GM21825 (cell line): Measurements from ENCODE around the gene TPM4.

Source experiments
- ATAC-seq: cut with Tn5 transposase; IDR thresholded peaks from one replicate; pipeline ENCODE4 v1.9.1; 2021; ENCODE audit warnings: mild to moderate bottlenecking, moderate library complexity; ENCODE audit not compliant: unreplicated experiment

TPM4 gene

DNA sequence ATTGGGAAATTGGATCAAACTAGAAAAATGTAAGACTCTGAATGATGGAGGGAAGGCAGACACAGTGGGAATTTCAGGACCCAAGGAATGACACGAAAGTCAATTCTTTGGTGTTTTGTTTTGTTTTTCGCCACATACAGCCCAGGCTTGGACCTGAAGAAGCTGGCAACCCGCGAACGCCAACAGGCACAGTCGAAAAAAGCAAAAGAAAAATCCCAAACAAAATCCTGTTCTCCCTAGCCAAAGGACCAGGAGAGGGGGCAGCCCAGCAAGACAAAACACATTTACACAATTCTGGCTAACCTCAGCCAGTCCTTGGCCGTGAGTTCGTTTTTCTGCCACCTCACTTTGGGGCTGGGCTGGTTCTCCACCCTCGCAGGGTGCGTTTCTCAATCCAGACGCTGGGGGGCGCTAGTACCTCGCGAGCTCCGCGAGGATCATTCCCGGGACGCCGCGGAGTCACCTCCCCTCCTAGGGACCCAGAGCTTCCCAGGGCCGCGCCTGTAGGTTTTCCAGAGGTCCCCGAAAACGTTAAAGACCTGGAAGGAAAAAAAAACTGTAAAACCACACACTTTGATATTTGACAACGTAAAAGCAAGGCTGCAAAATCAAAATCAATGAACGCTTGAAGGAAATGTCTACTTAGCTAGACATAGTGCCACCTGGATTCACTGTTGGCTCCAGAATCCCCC, 34.9 kb upstream of the TPM4 start:
- ATAC-seq, result no peak

- ATAC-seq, result no peak
These were observed 34.3 kb upstream of the TPM4 start for GRCh38 chr19:16041991-16042386.

DNA sequence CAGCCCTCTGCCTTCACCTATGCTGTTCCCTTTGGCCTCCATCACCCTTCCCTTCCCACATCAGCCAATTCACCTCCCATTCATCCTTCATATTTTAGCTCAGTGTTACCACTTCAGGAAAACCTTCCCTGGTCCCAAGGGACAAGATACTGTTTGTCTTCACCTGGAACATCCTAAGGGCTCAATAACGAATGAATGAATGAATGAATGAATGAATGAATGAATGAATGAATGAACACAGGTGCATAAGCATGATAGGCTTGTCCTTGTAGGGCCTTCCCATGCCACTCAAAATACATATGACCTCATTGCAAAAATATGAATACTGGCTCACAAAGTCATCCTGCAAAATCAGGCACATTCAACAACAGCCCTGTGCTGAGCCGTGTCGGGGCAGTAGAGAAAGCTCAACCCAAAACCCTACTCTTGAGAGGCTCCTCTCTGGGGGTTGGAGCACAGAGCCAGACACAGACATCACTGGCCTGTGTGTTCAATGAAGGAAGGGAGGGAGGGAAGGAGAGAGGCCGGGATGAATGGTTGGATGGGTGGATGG, 33.7 kb upstream of the TPM4 start:
- ATAC-seq, result no peak

- ATAC-seq, result no peak
These were observed 33.0 kb upstream of the TPM4 start for GRCh38 chr19:16043156-16043757.

GRCh38 chr19:16044746-16045145, 31.5 kb upstream of the TPM4 start:
- ATAC-seq, result no peak

DNA sequence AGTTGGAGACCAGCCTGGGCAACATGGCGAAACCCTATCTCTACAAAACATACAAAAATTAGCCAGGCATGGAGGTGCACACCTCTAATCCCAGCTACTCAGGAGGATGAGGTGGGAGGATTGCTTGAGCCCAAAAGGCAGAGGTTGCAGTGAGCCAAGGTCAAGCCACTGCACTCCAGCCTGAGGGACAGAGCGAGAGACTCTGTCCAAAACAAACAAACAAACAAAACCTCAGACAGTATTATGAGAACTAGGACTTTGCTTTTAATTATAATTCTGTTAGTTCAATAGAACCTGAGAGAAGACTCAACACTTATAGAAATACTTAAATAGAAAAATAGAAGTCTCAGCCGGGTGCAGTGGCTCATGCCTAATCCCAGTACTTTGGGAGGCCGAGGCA, 31.1 kb upstream of the TPM4 start:
- no peak for ATAC-seq

DNA sequence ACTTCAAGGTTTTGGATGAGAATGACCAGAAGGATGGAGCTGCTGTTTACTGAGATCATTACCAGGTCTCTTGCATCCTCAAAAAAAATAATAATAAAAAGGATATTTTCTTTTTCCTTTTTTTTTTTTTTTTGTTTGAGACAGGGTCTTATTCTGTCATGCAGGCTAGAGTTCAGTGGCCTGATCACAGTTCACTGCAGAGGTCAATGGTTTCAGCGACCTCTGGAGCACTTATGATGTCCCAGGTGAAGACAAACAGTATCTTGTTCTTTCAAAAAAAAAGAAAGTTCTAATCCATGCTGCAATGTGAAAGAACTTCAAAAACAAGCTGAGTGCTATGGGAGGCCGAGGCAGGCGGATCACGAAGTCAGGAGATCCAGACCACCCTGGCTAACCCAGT, 30.4 kb upstream of the TPM4 start:
- ATAC-seq, result no peak

- no peak for ATAC-seq
These were observed 27.7 kb upstream of the TPM4 start for GRCh38 chr19:16048583-16048982.

DNA sequence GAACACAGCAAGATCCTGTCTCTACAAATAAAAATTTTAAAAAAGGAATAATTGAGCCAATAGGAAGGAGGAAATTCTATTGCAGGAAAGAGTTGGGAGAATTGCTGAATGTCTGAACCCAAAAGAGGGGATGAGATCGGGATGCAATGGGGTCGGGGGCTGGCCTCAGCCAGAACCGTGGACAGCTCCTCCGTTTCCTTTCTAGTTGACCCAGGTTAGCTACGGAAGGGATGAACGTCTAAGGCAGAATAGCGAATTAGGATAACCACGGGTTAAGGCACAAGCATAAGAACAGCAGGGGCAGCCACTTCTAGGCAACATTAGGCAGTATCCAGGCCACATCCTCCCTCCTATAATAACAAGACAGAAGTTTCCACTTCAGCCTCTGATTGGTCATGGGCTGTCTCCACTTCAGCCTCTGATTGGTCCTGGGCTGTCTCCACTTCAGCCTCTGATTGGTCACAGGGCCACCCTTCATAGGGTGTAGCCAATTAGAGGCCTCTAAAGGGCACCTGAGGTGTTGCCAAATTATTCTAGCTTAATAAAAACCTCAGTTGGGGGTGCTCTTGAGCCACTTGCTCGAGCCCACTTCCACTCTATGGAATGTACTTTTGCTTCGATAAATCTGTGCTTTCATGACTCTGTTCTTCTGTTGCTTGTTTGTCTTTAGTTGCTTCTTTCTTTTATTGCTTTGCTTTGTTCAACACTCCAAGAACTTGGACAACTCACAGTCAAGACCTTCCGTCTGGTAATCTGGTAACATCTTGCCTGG, 24.9 kb upstream of the TPM4 start:
- no peak for ATAC-seq

DNA sequence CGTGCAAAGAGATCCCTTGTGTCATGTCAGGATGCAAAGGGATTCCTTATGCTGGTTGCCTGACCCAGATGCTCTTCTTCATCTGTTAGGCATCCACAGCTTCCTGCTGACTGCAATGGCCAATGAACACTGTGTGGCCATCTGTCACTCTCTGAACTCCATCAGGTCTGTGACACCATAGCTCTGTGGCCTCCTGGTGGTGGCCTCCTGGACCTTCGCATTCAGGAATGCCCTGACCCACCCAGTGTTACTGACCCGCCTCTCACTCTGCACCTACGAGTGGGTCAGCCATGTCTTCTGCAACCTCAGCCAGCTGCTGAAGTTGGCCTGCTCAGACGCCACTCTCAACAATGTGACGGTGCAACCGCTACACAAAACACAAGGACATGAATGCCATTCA, 23.9 kb upstream of the TPM4 start:
- no peak for ATAC-seq

DNA sequence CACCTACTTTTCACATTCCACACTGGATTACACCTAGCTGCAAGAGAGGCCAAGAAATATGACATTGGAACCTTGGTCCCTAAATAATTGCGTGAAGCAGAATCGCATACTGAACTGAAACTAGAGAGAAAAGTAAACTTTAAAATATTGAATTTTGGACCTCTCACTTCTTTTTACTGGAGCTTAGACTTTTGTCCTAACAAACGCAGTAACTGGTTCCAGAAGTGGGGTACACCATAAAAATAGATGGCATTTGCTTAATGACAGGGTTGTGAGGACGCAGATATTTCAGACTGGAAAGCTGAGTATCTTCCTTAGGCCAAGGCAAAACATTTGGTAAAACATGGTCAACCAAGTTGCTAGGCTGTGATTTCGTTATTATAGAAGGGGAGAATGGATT, 19.2 kb upstream of the TPM4 start:
- ATAC-seq, result no peak

DNA sequence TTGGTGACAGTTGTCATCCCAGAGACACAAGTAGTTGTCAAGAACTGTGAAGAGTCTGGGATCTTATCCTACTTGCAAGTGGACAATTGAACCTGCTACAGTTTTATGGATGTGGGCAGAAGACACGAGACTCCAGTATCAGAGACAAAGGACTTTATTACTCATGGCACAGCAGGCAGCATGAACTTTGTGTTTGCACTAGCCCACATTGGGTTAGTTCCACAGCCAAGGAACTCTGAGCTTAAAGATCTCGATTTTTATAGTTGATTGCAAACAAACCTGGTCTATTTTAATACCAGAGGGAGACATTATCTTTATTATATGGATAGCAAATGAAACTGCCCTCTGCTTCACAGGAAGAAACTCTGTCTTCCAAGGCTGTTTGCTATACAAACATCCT, 16.0 kb upstream of the TPM4 start:
- ATAC-seq, result no peak

DNA sequence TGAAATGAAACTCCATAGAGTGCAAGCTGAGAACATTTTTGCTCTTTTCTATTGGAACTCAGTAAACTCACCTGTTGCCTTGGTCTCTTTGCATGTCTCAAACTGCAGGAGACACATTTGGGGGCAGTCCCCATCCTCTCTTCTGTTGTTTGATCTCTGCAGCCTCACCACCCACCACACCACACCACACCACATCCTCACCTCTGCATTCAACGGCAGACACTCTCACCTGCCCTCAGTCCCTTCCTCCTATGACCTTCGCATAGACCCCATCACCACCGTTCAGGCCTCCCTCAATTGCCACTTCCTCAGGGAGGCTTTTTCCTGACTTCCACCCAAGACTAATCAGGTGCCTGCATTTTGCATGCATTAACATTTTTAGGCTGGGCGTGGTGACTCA, 14.4 kb upstream of the TPM4 start:
- no peak for ATAC-seq

- no peak for ATAC-seq
These were observed 13.5 kb upstream of the TPM4 start for GRCh38 chr19:16062789-16063188.

- no peak for ATAC-seq
These were observed 11.9 kb upstream of the TPM4 start for GRCh38 chr19:16064209-16064889.

GRCh38 chr19:16066611-16067104, 9.6 kb upstream of the TPM4 start:
- no peak for ATAC-seq

- no peak for ATAC-seq
These were observed 8.9 kb upstream of the TPM4 start for GRCh38 chr19:16067205-16067938.

- ATAC-seq, result no peak
These were observed 7.5 kb upstream of the TPM4 start for GRCh38 chr19:16068696-16069259.

GRCh38 chr19:16069813-16070365, 6.4 kb upstream of the TPM4 start:
- ATAC-seq, result no peak
